GM20431 (cell line): ENCODE results near the gene MTERF4.

ENCODE experiments used
- in situ Hi-C: fragments of 300-500 bp; cut with MseI, MboI; formaldehyde crosslinking; loops from one replicate; pipeline ENCODE4 v1.15.0; 2020; ENCODE audit warnings: low sequenced_read_pairs; ENCODE audit not compliant: unreplicated experiment

MTERF4 gene

DNA sequence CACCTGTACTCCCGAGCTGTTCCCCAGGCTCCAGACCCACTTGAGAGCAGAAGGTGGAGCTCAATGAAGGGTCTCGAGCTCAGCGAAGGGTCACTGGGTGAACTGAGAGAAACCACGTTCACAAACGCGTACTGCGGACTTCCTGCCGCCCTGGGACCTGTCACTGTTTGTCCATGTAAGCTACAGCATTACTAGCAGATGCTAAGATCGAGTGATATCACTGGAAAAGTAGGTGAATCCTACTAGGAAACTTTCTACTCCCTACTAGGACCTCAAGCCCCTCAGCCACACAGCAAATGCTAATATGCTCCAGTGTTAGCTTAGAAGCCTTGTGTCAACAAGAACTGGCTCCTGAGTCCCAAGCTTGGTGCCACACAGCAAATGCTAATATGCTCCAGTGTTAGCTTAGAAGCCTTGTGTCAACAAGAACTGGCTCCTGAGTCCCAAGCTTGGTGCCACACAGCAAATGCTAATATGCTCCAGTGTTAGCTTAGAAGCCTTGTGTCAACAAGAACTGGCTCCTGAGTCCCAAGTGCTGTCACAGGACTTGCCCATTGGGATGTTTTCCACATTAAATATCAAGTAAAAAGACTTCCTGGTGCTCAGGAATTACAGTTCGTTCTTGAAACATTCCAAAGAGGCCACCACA, 8.8 kb downstream of the MTERF4 start:
- in situ Hi-C loops: loop anchor here (10.0 kb wide), 1 partner anchor 52 kb away; the partner anchor contains the start of gene PASK

DNA sequence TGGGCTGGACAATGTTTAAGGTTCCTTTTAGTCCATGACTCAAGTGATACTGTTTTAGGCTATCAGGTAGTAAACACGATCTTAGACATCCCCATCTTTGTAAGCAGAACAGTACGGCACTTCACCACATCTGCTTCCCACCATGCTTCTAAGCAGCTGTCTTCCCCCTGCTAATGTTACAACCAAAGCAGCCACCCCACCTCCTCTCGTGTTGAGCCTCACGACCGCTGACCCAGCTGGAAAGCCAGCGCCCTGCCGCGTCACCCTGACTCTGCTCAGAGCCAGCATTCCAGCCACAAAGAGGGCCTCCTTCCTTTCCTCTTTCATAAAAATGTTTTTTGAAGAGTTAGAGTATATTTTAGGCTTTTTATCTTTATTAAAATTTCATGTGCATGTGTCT, 9.4 kb downstream of the MTERF4 start:
- in situ Hi-C loops: loop anchor here (10.0 kb wide), 1 partner anchor 52 kb away; the partner anchor contains the start of gene PASK

DNA sequence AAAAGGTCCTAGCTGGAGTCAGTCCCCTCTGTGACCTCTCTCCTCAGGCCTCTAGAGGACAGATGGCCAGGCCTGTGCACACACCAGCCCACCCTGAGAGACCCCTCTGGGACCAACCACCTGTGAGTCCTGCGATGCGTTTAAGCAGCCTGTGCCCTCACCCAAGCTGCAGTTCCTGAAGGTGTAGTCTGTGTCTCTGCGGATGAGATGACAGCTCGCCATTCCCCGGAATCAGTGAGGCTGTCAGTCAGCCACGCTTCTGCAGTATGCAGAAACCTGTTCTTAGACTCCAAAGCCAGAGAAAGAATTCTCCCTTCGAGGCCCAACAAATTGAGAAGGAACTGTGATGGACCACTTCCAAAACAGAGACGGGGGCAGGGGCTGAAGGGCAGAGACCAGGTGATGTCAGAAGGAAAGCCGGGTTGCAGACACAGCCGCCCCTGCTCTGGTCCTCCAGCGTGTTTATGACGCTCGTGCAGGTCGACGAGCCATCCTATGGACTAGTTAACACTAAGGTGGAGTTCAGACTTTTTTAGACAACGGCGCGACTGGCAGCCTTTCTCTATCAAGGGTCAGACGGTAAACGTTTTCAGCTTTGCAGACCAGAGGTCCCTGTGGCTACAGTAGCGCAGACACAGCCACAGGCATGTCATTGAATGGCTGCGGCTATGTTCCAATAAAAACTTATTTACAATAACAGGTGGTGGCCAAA, 10.2 kb downstream of the MTERF4 start:
- in situ Hi-C loops: loop anchor here (10.0 kb wide), 1 partner anchor 53 kb away; the partner anchor contains the start of gene PASK

DNA sequence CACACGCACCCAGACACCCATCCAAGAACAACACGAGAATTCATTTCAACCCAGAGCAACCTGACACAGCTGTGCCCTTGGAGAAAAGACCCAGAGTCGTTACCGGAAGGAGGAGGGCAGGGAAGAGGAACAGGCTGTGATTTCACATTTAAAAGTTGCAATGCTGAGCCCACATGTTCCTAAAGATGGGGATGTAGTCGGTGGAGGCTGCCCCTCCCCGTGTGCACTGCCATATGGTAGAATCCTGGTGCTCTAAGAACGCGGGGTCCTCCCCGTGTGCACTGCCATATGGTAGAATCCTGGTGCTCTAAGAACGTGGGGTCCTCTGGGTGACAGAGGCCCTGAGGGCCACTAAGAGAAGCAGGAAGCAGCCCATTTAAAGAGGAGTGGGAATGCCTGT, 10.9 kb downstream of the MTERF4 start:
- in situ Hi-C loops: loop anchor here (10.0 kb wide), 1 partner anchor 54 kb away; the partner anchor contains the start of gene PASK

DNA sequence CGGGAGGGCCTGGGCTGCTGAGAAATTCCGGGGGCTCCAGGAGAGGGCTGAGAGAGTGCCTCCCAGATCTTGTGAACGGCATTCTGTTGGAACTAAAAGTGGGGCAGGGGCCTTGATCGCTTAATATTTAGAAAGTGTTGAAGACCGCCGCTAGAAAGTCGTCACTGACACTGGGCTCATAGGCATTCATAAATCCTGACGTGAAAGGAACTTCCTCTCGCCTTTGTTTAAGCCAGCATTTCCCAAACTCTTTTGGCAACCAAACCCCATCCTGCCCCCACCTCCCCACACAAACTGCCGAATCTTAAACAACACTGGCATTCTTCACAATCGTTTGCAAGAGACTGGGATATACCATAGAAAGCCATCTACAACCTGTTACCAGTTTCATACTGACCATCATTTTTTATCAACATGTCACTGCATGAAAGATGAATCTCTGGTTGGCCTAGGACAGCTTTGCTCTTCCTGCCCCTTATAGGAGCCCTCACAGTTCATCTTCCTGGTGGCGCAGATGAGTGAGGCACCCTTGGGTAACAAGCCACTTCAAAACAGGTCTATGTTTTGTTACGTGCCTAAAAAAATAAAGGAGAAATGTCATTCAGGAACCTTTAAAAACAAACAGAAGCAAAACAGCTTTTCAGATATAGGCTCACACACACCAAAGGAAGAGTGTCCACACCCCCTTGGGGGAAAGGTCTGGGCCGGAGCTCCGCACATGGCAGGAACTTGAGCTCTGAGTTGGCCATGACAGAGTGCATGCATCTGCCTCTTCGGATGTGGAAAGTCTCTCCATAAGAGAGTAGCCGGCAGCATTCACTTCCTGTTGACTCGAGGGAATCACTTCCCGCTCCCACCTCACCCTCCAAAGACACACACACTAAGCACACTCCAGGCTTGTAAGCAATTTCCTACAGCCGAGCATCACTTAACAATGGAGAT, 13.0 kb downstream of the MTERF4 start:
- in situ Hi-C loops: no loop called here

DNA sequence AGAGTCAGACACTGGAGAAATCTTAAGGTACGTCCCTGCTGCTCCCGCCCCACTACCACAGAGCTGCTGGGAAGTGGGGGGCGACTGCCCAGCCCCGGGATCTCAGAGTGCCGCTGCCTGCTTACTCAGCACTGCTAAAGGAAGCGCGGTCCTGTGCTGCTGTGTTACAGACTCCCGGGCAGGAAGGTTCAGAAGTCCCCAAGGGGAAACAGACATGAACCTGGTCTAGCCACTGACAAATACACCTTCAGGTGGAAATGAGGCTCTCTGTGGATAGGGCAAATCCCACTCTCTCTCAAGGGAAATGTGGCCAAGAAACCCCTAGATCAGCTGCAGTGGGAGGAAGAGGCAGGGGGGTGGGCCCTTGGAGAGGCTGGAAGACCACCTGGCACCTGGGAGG, 13.7 kb downstream of the MTERF4 start:
- in situ Hi-C loops: no loop called here

DNA sequence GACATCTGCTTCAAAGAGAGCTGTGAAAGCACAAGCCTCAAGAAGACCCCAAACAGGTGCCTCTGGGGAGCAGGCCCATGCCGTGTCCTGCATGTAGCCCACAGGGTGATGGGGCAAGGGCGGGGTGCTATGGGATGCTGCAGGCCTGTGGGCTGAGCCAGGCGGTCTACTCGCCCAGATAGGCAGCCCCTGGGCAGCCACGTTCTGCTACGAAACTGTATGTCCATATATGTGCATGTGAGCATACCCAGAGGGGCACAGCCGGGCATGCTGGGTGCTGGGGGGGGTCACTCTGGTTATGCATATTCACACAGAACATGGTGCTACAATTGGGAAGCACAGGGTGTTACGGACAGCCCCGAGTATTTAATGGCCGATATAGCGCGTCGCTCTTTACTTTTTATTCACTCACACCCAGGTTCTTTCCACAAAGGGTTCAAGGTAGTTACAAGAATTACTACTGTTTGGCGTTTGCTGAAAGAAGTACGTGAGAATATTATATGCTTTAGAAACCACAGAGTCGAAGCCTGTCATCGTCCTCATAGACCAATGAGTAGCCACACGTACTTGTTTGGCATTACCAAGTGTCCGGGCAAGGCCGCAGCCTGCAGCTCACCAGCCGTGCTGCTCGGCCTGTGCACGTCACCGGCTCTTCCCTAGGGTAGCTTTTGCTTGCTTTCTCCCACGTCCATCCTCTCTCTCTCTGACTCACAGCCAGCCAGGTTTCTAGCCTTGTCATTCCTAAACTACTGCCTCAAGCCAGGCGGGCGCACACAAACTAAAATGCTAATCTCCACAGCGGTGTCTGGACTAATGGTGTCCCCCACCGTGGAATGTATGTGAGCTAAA, 14.4 kb downstream of the MTERF4 start:
- in situ Hi-C loops: no loop called here

DNA sequence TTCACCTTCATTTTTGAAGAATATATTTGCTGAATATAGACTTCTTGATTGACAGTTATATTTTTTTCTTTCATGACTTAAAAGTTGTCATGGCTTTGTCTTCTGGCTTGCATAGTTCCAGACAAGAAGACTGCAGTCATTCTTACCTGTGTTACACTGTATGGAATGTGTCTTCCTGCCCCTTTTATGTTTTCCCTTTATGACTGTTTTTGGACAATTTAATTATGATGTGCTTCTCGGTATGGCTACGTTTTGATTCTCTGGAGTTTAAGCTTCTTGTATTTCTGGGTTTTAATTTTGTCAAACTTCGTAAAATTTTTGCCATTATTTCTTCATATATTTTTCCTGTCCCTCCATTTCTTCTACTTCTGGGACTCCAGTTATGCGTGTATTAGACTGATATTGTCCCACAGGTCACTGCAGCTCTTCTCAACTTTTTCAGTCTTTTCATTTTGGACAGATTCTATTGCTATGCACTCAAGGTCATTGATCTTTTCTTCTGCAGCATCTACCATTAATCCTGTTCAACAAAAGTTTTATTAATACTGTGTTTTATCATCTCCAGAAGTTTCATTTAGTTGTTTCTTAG, 17.1 kb downstream of the MTERF4 start:
- in situ Hi-C loops: no loop called here

DNA sequence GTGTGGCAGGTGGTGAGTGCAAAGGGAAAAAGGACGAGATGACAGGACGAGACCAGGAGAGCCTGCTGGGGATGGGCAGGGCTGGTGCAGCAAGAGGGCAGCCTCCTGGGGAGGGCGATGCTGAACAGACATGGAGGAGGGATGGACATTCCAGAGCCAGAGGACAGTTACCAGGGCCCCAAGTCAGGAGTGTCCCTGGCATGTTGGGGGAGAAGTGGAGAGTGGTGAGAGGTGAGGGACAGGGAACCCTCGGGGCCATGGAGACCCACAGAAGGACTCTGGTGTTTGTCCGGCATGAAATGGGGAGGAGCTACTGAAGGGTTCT, 19.0 kb downstream of the MTERF4 start:
- in situ Hi-C loops: no loop called here

DNA sequence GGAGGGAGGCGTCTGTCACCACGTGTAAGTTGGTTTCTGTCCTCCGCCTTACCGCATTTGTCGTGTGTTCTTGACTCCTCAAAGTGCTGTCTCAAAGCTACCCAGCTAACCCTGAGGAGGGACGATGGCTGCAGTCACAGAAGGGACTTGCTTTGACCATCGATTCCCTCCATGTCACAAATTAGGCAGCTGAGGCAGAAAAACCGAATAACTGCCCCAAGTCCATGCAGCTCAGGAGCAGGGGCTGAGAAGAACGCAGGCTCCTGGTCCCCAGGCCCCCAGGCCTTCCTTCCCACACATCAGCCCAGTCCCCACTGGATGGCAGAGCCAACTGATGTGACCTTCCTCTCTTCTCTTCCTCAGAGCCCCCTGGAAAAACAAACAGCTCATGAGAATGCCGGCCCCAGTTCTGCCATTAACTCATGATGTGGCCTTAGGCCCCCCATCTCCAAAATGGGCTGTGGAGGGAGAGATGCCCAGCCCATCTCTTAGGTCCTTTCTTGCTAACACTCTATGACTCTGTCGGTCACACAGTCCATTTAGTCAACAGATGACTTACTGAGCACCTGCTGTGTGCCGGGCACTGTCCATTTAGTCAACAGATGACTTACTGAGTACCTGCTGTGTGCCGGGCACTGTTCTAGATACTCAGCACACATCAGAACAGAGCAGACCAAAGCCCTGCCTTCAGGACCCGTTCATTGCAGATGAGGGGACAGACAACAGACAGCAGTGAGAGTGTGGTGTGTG, 19.6 kb downstream of the MTERF4 start:
- in situ Hi-C loops: no loop called here

DNA sequence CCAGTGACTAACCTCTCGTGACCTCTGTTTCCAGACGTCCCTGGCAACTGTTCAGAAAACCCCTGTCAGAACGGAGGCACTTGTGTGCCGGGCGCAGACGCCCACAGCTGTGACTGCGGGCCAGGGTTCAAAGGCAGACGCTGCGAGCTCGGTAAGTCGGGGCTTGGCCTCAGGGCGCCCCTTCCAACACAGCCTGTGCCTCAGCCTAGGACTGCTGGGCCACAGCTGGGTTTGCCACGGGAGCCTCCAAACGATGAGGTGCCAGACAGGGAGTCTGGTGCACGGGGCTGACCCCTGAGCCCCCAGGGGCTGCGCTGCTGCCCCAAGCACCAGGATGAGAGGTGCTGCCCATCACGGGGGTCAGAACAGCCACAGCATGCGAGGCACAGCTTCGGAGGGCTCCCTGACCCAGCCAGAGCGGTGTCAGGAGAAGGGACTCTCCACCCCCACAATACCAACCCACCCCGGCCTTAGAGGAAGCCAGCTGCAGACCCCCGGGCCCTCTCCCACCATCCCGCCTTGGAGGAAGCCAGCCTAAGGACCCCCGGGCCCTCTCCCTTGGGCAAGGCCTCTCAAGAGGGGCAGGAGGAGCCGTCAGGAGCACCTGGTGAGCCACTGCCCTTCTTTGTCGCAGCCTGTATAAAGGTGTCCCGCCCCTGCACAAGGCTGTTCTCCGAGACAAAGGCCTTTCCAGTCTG, 20.3 kb downstream of the MTERF4 start:
- in situ Hi-C loops: no loop called here

DNA sequence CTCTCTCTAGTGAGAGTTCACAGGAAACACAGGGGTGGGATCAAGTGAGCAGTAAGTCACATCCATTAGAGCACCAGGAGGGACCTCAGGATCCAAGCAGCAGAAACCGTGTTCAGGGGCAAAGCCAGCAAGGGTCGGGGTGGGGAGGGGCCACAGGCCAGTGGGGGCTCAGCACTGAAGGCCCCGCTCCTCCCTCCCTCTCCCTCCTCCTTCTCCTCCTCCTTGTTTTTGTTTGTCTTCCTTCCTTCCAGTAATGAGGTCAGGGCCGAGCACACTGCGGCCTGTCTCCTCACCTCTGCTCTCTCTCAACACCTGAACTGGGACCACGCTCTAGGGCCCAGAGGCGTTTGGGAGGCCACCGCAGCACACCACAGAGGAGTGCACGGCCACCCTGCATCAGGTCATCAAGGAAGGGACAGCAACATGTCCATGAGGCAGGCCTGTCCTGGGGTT, 20.9 kb downstream of the MTERF4 start:
- in situ Hi-C loops: no loop called here

DNA sequence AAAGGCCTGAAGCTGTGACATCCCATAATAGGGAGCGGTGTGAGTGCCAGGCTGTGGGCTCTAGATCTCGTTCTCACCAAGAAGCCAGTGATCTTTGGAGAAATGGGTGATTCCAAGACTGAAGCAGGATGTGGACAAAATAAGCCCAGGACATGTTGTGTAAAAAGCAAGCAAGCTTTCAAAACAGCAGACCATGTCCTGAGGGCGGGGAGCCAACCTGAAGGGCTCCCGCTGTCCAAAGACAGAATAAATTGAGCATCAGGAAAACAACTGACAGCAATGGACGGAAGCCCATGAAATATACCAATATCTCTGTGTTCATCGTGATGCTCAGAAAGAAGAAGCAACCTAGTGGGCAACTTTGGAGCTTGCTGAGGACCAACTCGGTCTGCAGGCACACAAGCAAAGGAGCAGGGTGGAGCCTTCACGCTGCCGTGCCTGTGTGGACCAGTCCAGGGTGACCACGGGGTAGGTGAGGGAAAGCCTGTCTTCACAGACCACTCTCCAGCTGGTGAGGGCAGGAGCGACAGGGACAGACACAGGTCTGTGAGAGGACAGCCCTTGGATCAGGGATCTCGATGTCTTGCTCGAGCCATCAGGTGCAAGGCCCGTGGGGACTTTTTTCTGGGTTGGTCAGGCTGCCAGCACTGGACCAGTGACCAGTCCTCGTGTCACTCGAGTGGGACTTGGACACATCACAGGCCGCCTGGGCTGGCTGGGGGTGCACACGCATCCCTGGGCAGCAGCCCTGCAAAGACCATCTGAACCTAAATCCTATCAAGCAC, 21.5 kb downstream of the MTERF4 start:
- in situ Hi-C loops: no loop called here

DNA sequence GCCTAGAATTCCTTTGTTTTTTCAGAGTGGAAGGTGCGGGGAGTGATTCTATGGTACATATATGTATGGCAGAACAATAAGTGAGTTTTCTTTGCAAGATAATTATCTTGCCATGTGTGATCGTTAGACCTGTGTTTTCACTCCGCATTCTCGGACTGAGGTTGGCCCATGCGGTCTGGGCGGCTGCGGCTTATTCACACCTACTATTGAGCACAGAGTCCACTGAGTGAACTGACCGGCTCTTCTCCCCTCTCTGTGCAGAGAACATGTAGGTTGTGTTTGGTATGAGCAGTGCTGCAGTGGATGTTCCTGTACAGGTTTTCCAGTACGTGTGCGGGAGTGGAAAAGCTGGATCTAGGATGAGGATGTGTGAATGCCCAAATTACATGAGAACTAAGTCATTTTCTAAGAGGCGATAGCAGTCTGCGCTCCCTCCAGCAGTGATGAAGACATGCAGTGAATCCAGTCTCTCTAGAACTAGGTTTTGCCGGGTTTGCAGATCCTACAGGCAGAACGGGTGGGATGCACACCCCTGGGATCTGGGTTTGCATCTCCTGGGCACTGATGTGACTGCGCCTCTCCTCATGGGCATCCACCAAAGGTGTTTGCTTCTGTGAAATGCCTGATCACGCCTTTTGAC, 27.1 kb downstream of the MTERF4 start:
- in situ Hi-C loops: no loop called here

DNA sequence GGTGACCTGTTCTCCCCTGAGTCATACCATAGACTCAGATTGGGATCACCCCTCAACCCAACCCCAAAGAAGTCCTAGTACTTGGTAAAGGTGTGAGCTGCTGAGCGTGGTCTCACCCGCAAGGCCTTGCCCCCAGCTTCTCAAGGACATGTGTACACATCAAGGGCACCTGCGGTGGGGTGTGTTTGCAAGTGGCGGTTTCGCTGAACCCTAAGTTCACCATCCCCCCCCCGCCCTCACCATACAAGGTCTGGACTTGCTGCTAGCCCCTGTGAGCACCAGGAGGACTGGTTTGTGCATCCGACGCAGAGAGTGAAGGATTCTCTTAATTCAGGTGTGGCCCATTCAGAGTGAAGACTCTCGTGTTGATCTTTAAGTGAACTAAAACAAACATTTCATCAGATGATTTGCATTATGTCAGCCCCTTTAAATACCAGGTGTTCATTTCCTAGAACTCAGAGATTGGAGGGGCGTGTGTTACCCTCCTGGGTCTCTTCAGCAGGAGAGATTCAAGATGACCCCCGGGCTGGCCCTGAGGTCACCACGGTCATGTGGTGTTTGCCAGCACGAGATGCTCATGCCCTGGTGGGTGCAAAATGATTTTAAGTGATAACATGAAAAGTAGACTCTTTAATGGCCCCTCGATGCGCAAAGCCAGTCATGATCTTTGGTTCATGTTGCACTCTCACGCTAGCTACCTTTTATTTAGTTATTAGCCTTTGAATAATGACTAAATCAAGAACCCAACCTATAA, 27.8 kb downstream of the MTERF4 start:
- in situ Hi-C loops: no loop called here
